HEK293 (cell line): ENCODE measurements around the gene DOK7.

Experiments used
- CTCF ChIP-seq: fragments of 450-650 bp; formaldehyde crosslinking; IDR thresholded peaks from 2 replicates; pipeline ENCODE4 v1.5.1; 2016; ENCODE audit warnings: missing biosample characterization, missing genetic modification characterization
- MYNN ChIP-seq: fragments of 450-650 bp; formaldehyde crosslinking; IDR thresholded peaks from 2 replicates; pipeline ENCODE4 v1.5.1; 2016; ENCODE audit warnings: missing biosample characterization, missing genetic modification characterization, borderline replicate concordance
- ZNF560 ChIP-seq: fragments of 450-650 bp; formaldehyde crosslinking; IDR thresholded peaks from 2 replicates; pipeline ENCODE4 v1.5.1; 2017; ENCODE audit warnings: missing biosample characterization, missing genetic modification characterization, borderline replicate concordance

GRCh38 chr4:3482707-3483106 lies 19.6 kb downstream of the DOK7 start:
- TF ChIP-seq CTCF (tag by site-specific recombination): no peak
- TF ChIP-seq MYNN: no peak
- no peak for TF ChIP-seq ZNF560
